ENCODE results near the gene B3GLCT. TPM values are rescaled to one million over a fixed set of nuclear protein-coding genes. Genes with fewer than 3 reads are reported as not detected.

B3GLCT gene
- total and polyA plus RNA-seq, 10 of the 15 experiments (the other 5 are each of a cell fraction or from before 2014, with no cell fraction given): 0.07 to 0.89 (median 0.25) TPM

DNA sequence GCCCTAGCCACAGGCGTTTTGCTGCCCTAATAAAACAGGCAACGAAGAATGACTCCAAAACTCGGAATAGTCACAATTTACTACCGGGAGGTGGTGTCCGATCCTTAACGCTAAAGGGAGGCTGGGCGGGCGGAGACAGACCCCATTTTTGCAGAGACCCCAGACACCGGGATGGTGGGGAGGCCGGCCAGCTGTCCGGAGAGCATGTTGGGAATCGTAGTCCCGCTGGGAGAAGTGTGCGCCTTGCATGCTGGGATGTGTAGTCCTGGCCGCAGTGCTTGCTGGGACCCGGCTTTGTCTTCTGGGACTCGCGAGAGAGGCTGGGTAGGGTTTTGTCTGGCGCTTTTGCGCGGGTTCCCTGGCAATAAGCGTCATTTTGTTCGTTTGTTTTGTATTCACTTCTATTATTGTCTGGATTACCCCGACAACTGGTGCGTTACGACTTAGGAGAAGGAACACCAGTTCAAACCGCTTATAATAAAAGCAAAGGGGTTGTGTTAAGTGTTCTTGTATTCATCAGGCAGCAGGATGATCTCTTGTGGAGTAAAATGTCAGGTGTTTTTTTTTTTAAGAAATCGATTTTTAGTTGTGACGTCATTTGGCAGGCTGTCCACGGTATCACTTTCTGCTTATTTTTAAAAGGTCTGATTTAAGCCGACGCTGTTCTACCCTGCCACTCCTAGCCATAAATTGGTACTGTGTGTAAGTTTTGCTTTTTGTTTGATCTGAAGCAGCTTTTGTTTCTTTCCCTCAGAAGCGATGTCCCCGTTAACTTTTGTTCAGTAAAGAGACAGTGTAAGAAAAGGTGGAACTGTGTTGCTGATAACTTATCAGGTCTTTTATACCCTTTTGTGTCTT lies 37.4 kb upstream of the B3GLCT start (continued):
- TF ChIP-seq SIX5 (IDR thresholded peaks at IDR 0.05; ENCODE audit: low read depth, low read length, severe bottlenecking) (peak; percentile 98), CBFB (IDR thresholded peaks at IDR 0.05; ENCODE audit: low read depth) (peak; percentile 95), JUND (IDR thresholded peaks at IDR 0.05; ENCODE audit: low read depth, low read length) (no peak), NRF1 (conservative IDR thresholded peaks at IDR 0.05; ENCODE audit: low read depth, low read length) (no peak), NR2F1 (conservative IDR thresholded peaks at IDR 0.05) (0 out of 2 replicates have a peak, but pooled peaks have one; percentile 1), GATAD2B (conservative IDR thresholded peaks at IDR 0.05; ENCODE audit: low read depth) (0 out of 2 replicates have a peak, but pooled peaks have one; percentile 7), POU2F2 (IDR thresholded peaks at IDR 0.05; ENCODE audit: borderline replicate concordance, low read depth, low read length) (peak; percentile 68; the same call in 1 of the 3 replicates), EP300 (IDR thresholded peaks at IDR 0.05; ENCODE audit: borderline replicate concordance in 1 of 2, control insufficient read depth in 1 of 2, low read depth in 2 of 2, low read length in 2 of 2) (no peak; a peak in 1 of 4 replicates), TBL1XR1 (IDR thresholded peaks at IDR 0.05; ENCODE audit: low read depth, low read length) (0 out of 2 replicates have a peak, but pooled peaks have one; percentile 46), ZNF217 (IDR thresholded peaks at IDR 0.05) (no peak), CREB1 (IDR thresholded peaks at IDR 0.05; ENCODE audit: low read depth) (peak; percentile 87), SRF (IDR thresholded peaks at IDR 0.05; ENCODE audit: low read depth in 2 of 2, low read length in 2 of 2) (peak in 1 of 2 experiments; percentile 23; a peak in 1 of 4 replicates), ZNF622 (IDR thresholded peaks at IDR 0.05) (no peak), TAF1 (IDR thresholded peaks at IDR 0.05; ENCODE audit: borderline replicate concordance, low read depth, low read length) (no peak), TCF12 (IDR thresholded peaks at IDR 0.05; ENCODE audit: low read depth, low read length) (peak; percentile 68; the same call in 1 of the 2 replicates)
- TF ChIP-seq, protein P1, sequence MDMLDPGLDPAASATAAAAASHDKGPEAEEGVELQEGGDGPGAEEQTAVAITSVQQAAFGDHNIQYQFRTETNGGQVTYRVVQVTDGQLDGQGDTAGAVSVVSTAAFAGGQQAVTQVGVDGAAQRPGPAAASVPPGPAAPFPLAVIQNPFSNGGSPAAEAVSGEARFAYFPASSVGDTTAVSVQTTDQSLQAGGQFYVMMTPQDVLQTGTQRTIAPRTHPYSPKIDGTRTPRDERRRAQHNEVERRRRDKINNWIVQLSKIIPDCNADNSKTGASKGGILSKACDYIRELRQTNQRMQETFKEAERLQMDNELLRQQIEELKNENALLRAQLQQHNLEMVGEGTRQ (IDR thresholded peaks at IDR 0.05; ENCODE audit: borderline replicate concordance, low read depth, low read length): 0 out of 2 replicates have a peak, but pooled peaks have one; percentile 0
- TF ChIP-seq, protein P2, sequence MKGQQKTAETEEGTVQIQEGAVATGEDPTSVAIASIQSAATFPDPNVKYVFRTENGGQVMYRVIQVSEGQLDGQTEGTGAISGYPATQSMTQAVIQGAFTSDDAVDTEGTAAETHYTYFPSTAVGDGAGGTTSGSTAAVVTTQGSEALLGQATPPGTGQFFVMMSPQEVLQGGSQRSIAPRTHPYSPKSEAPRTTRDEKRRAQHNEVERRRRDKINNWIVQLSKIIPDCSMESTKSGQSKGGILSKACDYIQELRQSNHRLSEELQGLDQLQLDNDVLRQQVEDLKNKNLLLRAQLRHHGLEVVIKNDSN (IDR thresholded peaks at IDR 0.05; ENCODE audit: borderline replicate concordance, extremely low read length, insufficient read depth, low read depth, low read length): no peak
- TF ChIP-seq, protein P3, sequence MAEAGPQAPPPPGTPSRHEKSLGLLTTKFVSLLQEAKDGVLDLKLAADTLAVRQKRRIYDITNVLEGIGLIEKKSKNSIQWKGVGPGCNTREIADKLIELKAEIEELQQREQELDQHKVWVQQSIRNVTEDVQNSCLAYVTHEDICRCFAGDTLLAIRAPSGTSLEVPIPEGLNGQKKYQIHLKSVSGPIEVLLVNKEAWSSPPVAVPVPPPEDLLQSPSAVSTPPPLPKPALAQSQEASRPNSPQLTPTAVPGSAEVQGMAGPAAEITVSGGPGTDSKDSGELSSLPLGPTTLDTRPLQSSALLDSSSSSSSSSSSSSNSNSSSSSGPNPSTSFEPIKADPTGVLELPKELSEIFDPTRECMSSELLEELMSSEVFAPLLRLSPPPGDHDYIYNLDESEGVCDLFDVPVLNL (IDR thresholded peaks at IDR 0.05; ENCODE audit: low read depth, low read length): 0 out of 2 replicates have a peak, but pooled peaks have one; percentile 44
- TF ChIP-seq, protein P4, sequence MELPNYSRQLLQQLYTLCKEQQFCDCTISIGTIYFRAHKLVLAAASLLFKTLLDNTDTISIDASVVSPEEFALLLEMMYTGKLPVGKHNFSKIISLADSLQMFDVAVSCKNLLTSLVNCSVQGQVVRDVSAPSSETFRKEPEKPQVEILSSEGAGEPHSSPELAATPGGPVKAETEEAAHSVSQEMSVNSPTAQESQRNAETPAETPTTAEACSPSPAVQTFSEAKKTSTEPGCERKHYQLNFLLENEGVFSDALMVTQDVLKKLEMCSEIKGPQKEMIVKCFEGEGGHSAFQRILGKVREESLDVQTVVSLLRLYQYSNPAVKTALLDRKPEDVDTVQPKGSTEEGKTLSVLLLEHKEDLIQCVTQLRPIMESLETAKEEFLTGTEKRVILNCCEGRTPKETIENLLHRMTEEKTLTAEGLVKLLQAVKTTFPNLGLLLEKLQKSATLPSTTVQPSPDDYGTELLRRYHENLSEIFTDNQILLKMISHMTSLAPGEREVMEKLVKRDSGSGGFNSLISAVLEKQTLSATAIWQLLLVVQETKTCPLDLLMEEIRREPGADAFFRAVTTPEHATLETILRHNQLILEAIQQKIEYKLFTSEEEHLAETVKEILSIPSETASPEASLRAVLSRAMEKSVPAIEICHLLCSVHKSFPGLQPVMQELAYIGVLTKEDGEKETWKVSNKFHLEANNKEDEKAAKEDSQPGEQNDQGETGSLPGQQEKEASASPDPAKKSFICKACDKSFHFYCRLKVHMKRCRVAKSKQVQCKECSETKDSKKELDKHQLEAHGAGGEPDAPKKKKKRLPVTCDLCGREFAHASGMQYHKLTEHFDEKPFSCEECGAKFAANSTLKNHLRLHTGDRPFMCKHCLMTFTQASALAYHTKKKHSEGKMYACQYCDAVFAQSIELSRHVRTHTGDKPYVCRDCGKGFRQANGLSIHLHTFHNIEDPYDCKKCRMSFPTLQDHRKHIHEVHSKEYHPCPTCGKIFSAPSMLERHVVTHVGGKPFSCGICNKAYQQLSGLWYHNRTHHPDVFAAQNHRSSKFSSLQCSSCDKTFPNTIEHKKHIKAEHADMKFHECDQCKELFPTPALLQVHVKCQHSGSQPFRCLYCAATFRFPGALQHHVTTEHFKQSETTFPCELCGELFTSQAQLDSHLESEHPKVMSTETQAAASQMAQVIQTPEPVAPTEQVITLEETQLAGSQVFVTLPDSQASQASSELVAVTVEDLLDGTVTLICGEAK (IDR thresholded peaks at IDR 0.05; ENCODE audit: borderline replicate concordance): peak; percentile 85; the same call in 1 of the 2 replicates
- TF ChIP-seq, protein P5, sequence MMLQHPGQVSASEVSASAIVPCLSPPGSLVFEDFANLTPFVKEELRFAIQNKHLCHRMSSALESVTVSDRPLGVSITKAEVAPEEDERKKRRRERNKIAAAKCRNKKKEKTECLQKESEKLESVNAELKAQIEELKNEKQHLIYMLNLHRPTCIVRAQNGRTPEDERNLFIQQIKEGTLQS (IDR thresholded peaks at IDR 0.05; ENCODE audit: borderline replicate concordance, extremely low read depth, low read depth, low read length): no peak; the same call in 1 of the 2 replicates
